Endometrium (tissue), 2 donors: ENCODE measurements around the gene GNG7.
"Not testable (repeated sequence)": the region's sequence is repeated elsewhere in the genome, so short reads cannot be mapped to it uniquely, and the experiment has no call there.

Experiments
- FAIRE-seq: peaks from 2 replicates; lab custom pipeline; 2012; peaks lifted over from hg19 to GRCh38; lab: Jason Lieb, UNC
- donor health status: control.
- donor health status: control.

The GNG7 gene

DNA sequence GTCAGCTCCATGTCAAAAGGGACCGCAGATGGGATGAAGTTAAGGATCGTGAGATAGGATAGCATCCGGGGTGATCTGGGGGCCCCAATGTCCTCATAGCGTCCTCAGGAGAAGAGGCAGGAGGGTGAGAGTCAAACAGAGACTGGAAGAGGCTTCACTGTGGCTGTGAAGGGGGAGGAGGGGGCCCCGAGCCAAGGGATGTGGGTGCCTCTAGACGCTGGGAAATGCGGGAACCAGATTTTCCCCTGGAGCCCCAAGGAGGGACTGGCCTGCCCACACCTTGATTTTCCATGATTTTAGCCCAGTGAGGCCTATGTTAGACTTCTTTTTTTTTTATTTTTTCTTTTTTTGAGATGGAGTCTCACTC lies 61.2 kb downstream of the GNG7 start:
- FAIRE-seq: no peak

DNA sequence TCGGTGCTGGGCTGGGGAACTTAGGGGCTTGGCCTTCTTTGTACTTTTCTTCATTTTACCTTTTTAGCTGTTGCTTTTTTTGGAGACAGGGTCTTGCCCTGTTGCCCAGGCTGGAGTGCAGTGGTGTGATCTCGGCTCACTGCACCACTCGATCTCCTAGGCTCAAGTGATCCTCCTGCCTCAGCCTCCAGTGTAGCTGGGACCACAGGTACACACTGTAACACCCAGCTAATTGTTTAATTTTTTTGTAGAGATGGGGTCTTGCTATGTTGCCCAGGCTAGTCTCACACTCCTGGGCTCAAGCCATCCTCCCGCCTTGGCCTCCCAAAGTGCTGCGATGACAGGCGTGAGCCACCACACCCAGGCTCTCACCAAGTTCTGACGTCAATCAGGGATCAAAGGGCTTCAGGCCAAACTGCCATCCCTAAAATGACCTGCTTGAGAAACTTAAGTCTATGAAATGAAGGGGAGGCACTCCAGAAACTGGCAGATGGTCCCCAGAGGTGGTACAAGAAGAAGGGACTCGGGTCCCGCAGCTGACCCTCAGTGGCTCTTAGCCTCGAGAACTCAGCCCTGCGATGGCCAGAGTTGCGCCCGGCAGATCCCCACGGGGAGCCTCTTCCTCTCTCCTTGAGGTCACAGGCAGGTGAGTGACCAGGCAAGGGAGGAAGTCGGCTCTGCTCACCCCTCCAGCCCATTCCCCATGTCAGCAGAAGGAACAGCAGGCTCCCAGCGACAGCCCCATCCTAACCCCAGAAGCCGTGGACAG lies 61.7 kb downstream of the GNG7 start:
- no peak for FAIRE-seq

DNA sequence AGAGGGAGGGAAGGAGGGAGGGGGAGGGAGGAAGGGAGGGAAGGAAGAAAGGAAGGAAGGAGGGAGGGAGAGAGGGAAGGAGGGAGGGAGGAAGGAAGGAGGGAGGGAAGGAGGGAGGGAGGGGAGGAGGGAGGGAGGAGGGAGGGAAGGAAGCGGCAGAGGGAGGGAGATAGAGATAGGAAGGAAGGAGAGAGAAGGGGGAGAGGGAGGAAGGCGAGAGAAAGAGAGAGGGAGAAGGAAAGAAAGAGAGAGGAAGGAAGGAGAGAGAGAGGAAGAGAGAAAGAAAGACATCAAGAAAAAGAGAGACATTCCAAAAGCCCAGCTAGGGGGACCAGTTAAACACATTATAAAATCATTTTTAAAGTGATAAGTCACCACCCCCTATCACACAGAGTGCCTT lies 62.5 kb downstream of the GNG7 start:
- no peak for FAIRE-seq

DNA sequence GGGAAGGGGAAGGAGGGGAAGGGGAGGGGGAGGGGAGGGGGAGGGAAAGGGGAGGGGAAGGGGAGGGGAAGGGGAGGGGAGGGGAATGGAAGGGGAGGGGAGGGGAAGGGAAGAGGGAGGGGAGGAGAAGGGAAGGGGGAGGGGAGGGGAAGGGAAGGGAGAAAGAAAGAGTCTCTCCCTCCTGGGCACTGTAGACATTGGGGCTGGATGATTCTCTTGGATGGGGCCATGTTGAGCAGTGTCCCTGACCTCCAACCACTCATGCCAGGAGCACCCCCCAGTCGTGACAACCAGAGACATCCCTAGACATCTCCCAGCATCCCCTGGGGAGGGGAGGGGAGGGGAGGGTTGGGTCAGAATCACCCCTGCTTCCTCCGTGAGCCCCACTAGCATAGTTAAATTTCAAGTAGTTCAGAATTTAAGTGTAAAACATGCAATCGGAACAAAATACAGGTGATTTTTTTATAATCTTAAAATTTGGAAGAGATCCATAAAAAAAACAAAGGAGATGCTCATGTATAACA lies 64.0 kb downstream of the GNG7 start:
- FAIRE-seq: no peak

DNA sequence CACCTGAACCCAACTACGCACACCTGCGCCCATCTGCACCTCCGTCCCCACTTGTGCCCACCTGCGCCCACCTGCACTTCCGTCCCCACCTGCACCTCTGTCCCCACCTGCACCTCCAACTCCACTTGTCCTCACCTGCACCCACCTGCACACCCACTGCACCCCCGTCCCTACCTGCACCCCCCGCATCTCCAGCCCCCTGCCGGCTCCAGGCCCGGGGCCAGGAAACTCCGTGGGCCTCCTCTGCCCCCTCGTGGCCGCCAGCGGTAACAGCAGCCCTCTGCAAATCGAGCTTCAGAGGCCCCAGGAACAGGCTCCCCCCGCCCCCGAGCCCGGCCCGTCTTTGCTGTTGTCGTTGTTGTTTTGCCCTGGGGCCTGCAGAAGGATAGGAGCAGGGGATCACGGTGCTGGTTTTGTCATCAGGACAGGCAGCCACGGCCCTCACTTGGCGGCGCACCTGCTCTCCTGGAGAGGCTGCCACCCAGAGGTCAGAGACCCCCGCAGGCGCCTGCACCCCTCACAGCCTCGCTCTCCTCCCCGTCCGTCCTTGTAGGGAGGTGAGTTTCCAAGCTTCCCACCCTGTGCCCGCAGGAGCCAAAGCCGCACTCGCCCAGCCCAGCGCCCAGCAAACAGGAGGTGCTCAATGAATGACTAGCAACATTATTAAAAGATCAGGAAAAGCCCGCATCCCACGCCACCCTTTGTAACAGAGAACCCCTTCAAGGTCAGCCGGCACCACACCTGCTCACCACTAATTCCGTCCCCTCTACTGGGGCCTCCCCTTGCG lies 65.4 kb downstream of the GNG7 start:
- FAIRE-seq: no peak

DNA sequence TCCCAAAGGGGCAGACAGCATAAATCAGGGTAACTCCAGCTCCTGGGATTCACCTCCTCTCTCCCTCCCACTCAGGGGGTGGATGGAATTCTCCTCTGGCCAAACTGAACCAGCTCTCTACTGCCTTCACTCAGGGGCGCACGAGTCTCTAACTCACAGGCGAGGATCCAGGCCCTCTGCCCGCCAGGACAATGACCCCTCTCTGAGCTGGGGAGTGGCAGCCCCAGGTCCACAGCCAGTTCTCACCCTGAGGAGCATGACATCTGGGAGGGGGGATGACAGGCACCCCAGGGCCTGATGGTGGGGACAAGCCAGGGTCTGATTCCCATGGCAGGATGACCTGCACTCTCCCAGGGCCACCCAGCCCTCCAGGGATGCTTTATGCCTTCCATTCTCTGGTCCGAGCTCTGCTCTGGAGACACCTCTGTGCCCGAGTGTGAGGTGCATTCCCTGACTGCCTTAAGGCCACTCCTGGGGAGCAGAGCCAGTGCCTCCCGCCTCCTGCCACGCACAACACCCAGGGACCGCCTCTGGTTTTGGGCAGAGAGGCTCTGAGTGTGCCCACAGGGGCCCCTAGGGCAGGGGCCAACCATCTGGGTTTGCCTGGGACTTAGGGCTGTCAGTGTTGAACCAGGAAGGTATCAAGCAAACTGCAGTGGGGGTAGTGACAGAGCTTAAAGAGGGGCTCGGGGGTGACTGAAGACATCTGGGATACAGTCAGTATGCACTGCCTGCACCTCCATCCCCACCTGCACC lies 66.2 kb downstream of the GNG7 start:
- no peak for FAIRE-seq

DNA sequence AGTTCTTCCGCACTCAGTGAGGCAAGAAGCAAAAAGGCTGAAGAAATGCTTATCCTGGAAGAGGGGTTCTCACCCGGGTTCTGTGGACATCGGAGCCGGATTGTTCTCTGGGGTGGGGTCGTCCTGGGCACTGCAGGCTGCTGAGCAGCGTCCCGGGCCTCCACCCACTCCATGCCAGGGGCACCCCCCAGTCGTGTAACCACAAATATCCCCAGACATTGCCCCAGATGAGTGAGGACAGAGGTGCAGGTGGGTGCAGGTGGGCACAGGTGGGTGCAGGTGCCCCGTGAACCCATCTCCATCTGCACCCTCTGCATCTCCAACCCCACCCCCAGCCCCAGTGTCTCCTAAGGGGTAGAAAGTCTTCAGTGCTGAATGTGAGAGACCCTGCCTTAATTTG lies 67.5 kb downstream of the GNG7 start:
- no peak for FAIRE-seq

DNA sequence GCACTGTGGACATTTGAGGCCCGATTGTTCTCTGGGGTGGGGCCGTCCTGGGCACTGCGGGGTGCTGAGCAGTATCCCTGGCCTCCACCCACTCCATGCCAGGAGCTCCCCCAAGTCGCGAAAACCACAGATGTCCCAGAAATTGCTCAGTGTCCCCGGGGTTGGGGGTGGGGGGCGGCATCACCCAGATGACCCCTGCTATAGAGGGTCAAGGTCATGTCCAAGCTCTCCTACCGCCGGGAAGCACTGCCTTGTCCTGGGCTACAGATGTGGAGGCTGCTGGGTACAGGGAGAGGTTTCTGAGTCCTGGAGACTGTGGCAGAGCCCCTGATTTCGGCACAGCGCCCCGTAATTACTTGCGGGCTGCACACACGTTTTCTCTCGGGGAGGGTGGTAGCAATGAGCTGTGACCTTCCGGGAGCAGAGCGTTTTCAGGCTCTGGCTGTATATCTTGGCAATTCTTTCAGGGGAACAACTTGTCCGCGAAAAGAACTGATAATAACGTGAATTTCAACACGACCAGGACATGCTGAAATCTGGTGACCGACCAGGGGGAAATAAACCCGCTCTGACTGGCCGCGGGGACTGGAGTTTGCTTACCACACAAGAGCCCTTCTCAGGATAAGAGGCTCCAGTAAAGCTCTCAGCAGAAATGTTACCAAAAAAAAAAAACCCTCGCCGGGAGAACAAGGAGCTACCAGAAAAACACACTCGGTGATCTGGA lies 68.1 kb downstream of the GNG7 start:
- FAIRE-seq: no peak

DNA sequence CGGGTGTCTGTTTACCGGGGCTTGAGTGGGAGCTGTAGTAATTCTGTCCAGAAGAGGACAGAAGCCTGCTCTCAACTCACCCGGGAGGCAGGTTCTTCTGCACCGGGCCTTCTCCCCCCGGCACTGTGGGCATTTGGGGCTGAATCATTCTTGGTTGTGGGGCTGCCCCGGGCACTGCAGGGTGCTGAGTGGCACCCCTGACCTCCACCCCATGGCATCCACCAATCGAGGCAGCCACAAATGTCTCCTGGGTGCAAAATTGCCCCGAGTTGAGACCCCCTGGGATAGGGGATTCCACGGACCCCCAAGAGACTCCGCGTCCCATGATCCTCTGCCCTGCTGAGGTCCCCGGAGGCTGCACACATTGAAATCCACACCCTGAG lies 68.8 kb downstream of the GNG7 start:
- no peak for FAIRE-seq

DNA sequence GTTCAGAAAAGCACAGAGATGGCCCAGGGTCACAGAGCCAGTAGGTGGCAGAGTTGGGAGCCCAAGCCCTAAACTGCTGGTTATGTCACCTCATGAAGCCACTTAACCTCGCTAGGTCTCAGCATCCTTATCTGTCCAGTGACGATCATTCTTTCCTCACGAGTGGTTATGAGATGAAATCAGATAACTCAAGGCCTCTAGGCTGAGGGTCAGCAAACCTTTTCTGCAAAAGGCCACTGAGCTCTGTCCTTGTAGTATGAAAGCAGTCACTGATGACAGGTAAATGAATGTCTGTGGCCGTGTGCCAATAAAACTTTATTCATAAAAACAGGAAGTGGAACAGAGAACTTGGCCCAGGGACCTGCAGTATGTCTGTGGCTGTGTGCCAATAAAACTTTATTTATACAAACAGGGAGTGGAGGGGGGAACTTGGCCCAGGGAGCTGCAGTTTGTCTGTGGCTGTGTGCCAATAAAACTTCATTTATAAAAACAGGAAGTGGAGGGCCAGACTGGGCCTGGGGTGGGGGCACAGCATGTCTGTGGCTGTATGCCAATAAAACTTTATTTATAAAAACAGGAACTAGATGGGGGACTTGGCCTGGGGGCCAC lies 71.2 kb downstream of the GNG7 start:
- FAIRE-seq: no peak

DNA sequence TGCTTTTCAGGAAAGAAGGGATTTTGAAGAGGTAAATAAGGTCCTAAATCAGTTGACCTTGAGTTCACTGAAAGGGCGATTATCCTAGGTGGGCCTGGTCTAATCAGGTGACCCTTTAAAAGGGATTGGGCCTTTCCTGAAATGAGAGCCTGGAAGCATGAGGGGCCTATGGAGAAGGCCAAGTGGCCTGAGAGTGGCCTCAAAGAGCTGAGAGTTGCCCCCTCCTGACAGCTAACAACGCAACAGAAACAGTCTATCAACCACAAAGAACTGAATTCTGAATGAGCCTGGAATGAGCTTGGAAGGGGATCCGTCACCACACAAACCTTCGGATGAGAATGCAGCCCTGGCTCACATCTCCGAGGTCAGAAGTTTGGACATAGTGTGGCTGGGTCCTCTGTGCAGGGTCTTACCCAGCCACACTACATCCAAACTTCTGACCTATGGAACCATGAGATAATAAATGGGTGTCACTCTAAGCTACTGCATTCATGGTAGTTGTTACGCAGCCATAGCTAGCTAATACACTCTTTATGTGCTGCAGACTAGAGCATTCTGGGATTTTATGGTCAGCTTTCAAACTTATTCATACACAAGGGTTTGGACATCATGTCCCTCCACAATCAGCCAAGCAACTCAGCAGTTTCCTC lies 72.0 kb downstream of the GNG7 start:
- FAIRE-seq: no peak

DNA sequence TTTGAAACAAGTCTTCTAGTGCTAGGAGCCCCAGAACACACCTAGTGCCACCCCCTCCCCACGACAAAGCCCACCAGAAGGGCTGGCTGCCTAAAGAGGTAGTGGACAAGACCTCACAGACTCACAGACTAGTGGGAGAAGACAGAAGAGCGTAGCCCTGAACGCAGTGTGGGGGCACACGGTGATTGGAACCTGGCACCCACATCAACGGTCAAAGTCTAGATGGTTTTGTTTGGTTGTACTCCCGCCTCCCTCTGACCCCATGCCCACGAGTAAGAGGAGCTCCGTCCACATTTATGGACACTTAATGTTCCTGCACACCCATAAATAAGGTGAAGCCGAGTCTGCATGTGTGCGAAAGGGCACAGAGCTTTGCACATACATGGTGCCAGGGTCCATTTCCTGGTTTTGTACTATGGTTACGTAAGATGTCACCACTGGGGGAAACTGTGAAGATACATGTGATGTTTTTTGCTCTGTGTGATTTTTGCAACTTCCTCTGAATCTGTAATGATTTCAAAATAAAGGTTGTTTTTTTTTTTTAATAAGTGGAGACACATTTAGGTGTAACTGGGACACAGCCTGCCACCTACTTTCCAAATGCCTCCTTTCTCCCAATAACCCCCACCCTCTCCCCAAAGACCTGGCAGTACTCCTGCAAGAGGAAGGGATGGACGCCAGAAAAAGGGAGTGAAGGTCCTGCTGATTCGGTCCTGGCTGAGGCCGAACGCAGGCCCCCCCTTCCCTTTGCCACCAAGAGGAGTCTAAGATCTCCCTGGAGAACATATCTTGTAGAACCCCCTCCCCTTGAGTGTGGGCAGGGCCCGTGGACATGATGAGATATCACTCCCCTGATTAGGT lies 72.8 kb downstream of the GNG7 start:
- no peak for FAIRE-seq

DNA sequence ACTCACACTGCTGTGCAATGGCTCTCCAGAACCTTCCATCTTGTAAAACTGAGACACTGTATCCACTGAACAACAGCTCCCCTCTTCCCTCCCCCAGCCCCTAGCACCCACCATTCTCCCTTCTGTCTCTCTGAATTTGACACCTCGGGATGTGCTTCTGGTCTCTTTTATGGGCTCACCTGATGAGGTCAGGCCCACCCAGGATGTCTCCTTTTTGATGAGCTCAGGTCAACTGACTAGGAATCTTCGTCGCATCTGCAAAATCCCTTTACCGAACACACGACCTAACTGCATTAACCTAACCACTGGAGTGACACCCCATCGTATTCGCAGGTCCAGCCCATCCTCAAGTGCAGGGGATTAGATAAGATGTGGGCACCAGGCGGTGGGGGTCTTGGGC lies 73.9 kb downstream of the GNG7 start:
- no peak for FAIRE-seq

DNA sequence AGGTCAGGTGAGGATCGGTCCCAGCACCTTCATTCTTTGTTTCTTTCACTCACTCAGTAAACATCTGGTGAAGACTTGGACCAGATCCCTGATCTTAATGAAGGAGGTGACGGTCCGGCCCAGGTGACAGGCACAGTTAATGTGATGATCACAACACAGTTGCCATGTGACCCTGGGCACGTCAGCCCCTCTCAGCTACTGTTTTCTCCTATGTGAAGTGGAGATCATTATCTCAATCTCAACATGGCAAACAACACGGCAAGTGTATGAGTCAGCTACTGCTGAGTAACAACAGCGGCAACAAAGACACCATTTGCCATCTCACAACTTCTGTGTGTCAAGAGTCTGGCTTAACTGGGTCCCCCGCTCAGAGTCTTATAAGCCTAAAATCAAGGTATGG lies 74.6 kb downstream of the GNG7 start:
- no peak for FAIRE-seq

DNA sequence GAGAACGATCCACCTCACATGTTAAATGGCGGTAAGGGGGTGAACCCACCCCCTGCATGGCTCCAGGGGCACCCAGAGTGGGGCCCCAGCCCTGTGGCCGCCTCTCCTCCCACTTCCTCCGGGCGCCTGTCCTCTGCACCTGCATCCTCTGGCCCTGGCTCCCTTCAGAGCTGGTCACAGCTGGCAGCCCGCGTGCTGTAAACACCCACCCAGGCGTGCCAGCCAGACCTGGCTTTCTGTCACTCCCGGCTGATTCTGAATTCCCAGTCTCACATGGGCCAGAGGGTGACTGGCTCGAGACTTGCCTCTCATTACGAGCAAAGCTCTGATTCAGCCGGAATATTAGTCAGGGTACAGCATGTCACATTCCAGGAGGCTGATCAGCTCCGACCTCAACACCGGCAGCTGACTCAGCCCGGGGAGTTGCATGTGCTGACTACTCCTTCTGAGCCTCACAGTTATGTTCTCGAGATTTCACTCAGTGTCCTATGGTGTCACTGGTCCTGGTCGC lies 75.1 kb downstream of the GNG7 start:
- FAIRE-seq: no peak

DNA sequence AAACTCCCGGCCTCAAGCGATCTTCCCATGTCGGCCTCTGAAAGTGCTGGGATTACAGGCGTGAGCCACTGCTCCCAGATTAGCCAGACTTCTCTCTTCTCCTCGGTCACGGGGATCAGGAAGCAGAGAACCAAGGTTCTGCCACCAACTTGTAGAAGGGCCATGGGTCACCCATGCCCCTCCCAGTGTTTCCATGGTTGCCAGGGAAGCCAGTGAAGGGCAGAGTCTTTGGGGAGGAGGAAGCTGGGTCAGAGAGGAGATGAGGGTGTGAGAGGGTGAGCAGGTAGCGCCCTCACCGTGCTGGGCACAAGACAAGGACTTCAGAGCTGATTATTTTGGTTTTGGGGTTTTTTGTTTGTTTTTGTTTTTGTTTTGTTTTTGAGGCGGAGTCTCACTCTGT lies 77.1 kb downstream of the GNG7 start:
- no peak for FAIRE-seq

DNA sequence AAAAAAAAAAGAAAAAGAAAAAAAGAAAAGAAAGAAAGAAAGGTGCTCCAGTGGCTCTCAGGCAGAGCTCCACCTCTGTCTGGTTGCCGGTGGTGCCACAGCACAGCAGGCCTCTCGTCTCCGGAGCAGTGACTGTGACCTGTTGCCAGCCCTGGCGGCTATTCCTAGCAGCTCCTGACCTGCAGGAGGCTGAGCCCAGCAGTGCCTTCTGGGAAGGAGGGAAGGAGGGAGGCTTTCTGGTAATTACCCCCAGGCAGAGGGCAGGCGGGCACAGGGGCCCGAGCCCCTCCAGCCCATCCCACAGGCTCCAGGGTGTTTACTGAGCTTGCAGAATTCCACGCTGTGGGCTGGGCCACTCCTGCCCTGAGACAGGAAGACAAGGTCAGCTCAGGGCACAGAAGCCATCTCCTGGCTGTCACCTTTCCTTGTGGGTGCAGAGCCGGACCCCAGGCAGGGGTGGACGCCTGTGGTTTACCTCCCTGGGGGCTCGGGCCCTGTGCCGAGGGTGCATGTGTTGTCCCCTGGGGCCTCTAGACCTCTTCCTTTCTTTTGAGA lies 77.9 kb downstream of the GNG7 start:
- FAIRE-seq: no peak

DNA sequence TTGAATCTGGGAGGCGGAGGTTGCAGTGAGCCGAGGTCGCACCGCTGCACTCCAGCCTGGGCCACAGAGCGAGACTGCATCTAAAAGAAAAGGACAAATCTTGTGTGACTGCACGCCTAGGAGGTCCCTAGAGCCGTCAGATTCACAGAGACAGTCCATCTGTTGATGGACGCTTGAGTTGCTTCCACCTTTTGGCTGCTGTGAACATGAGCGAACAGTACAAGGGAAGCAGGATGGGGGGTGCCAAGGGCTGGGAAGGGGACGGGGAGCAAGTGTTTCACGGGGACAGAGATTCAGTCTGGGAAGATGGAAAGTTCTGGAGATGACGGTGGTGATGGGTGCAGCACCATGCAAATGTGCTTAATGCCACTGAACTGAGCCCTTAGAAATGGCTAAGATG lies 78.7 kb downstream of the GNG7 start:
- FAIRE-seq: no peak

DNA sequence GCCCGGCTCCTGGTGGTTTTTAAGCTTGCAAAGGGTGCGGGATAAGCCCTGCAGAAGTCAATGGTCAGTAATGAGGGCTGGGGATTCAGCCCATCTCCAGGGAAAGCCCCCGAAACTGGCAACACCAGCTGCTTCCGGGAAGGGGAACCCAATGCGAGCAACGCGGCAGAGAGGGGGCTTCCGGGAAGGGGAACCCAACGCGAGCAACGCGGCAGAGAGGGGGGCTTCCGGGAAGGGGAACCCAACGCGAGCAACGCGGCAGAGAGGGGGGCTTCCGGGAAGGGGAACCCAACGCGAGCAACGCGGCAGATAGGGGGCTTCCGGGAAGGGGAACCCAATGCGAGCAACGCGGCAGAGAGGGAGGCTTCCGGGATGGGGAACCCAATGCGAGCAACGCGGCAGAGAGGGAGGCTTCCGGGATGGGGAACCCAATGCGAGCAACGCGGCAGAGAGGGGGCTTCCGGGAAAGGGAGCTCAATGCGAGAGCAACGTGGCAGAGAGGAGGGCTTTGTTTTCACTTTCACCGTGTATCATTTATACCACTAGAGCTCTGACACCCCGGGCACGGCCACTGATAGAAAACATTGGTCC lies 80.0 kb downstream of the GNG7 start:
- FAIRE-seq: not testable (repeated sequence)
